Measurements from ENCODE around the gene TRAK1.

The TRAK1 gene

GRCh38 chr3:42055291-42055690 is 35.9 kb upstream of the TRAK1 start:
- DNase-seq, result peak; percentile 65

GRCh38 chr3:42056840-42057239 is 34.3 kb upstream of the TRAK1 start:
- TF ChIP-seq, protein P1, sequence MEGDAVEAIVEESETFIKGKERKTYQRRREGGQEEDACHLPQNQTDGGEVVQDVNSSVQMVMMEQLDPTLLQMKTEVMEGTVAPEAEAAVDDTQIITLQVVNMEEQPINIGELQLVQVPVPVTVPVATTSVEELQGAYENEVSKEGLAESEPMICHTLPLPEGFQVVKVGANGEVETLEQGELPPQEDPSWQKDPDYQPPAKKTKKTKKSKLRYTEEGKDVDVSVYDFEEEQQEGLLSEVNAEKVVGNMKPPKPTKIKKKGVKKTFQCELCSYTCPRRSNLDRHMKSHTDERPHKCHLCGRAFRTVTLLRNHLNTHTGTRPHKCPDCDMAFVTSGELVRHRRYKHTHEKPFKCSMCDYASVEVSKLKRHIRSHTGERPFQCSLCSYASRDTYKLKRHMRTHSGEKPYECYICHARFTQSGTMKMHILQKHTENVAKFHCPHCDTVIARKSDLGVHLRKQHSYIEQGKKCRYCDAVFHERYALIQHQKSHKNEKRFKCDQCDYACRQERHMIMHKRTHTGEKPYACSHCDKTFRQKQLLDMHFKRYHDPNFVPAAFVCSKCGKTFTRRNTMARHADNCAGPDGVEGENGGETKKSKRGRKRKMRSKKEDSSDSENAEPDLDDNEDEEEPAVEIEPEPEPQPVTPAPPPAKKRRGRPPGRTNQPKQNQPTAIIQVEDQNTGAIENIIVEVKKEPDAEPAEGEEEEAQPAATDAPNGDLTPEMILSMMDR (IDR thresholded peaks at IDR 0.05; ENCODE audit: low read depth, low read length, missing control alignments), result no peak
- Histone ChIP-seq H3K36me3 (replicated peaks) (no peaks in the 10 kb centered on the region), H3K27me3 (replicated peaks) (no peaks in the 10 kb centered on the region), H3K4me3 (ENCODE audit: low read depth, low read length) (no peak overlapping the region), H3K27ac (no peak overlapping the region)
- in situ Hi-C loops (cut with HindIII; ENCODE audit: low pct_ligation_motif_present, low sequenced_read_pairs), result no loop called here
- DNase-seq, result no peak

More at GRCh38 chr3:42055291-42055690, 35.9 kb upstream of the TRAK1 start:
- peak overlapping the region; percentile 15 for H3K27ac ChIP-seq
- TF ChIP-seq, protein P1 (IDR thresholded peaks at IDR 0.05; ENCODE audit: low read depth, low read length, missing control alignments), result no peak
- no peaks in the 10 kb centered on the region for H3K36me3 ChIP-seq (replicated peaks)
- H3K27me3 ChIP-seq (replicated peaks), result no peaks in the 10 kb centered on the region
- in situ Hi-C loops (cut with HindIII; ENCODE audit: low pct_ligation_motif_present, low sequenced_read_pairs), result no loop called here
- H3K4me3 ChIP-seq (ENCODE audit: low read depth, low read length), result no peak overlapping the region

GRCh38 chr3:42057561-42058211 is 33.5 kb upstream of the TRAK1 start:
- H3K4me3 ChIP-seq (ENCODE audit: low read depth, low read length), result no peak overlapping the region
- no peaks in the 10 kb centered on the region for H3K36me3 ChIP-seq (replicated peaks)
- no peak for DNase-seq
- H3K27ac ChIP-seq, result no peak overlapping the region
- H3K27me3 ChIP-seq (replicated peaks), result no peaks in the 10 kb centered on the region
- TF ChIP-seq, protein P1 (IDR thresholded peaks at IDR 0.05; ENCODE audit: low read depth, low read length, missing control alignments), result no peak
- in situ Hi-C loops (cut with HindIII; ENCODE audit: low pct_ligation_motif_present, low sequenced_read_pairs), result no loop called here

GRCh38 chr3:42061025-42061712 is 30.0 kb upstream of the TRAK1 start:
- in situ Hi-C loops (cut with HindIII; ENCODE audit: low pct_ligation_motif_present, low sequenced_read_pairs), result no loop called here
- no peaks in the 10 kb centered on the region for H3K36me3 ChIP-seq (replicated peaks)
- DNase-seq, result no peak
- peak overlapping the region; percentile 90 for H3K27ac ChIP-seq
- no peaks in the 10 kb centered on the region for H3K27me3 ChIP-seq (replicated peaks)
- H3K4me3 ChIP-seq (ENCODE audit: low read depth, low read length), result no peak overlapping the region
- TF ChIP-seq, protein P1 (IDR thresholded peaks at IDR 0.05; ENCODE audit: low read depth, low read length, missing control alignments), result no peak

GRCh38 chr3:42061713-42062380 is 29.3 kb upstream of the TRAK1 start:
- H3K27me3 ChIP-seq (replicated peaks), result no peaks in the 10 kb centered on the region
- TF ChIP-seq, protein P1 (IDR thresholded peaks at IDR 0.05; ENCODE audit: low read depth, low read length, missing control alignments), result no peak
- no peaks in the 10 kb centered on the region for H3K36me3 ChIP-seq (replicated peaks)
- no peak overlapping the region for H3K4me3 ChIP-seq (ENCODE audit: low read depth, low read length)
- peak; percentile 92 for DNase-seq
- H3K27ac ChIP-seq, result peak overlapping the region; percentile 90
- in situ Hi-C loops (cut with HindIII; ENCODE audit: low pct_ligation_motif_present, low sequenced_read_pairs), result no loop called here
